ENCODE data around the gene MAD1L1.

MAD1L1 gene

DNA sequence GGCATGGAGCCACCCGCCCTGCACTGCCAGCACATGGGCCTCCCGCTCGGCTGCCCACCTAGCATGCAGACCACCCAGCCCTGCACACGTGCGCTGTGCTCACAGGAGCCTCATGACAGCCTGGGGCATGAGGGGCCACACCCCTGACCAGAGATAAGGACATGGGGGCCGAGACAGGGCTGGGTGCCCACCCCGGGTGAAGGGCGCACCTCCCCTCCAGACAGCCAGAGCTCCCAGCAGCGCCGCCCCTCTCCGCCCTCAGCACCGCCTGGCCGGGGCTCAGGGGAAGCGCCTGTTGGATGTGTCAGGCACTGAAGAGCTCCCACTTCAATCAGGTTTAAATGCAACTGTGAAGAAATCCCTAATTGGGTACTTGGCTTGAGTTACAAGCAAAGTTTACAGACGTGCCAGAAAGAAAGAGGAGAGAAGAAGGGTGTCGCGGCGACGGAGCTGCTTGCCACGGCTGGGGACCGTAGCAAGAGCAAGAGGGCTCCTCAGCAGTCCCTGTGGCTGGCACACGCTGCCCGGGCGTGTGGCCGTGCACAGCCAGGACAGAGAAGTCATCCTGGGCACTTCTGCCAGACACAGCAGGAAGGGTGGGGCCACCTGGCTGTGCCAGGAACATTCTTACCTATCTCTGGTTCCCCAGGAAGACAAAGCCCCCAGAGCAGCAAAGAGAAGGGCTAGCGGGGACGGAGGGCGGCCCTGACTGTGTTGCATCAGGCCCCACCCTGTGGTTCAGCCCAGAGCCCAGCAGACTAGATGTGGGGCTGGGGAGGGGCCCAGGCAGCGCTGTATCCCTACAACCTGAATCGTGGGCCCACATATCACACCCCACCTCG is 315.3 kb downstream of the MAD1L1 start:
- no peak for DNase-seq

DNA sequence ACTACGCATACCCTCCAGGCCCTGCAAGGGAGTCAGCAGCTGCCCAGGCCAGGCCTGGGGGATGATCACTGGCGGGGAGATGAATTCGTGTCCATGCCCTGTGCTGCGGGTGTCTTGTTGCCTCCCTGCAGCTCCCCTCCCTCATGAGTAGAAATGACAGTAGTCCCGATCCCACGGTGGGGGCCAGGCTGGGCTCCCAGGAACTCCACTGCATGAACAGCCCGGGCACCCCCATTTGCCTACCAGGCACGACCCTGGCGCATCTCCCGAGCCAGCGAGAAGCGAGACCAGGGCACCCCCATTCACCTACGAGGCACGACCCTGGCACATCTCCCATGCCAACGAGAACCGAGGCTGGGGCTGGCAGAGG is 316.2 kb downstream of the MAD1L1 start:
- no peak for DNase-seq

DNA sequence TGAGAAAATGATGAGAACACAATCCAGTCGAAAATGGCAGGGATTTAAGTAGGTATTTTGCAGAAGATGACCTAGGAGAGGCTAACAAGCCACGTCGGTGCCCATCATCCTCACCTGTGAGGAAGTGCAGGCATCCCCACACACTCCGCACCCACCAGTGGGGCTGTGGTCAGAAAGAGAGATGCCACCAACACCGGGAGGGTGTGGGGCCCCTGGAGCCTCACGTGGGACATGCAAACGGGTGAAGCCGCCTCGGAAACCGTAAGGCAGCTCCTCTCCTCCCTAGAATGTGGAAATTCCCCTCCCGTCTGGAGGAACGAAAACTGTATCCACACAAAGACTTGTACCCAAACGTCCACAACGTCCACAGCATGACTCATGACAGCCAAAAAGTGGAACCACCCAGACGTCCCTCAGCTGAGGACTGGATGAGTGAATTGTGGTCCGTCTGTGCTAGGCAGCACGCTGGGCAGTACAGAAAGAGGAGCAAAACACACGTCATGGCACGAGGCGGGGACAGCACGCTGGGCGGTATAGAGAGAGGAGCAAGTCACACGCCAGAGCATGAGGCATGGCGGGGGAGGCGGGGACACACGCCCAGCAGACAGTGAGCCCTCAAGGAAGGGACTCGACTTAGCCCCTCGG is 316.7 kb downstream of the MAD1L1 start:
- DNase-seq: no peak

DNA sequence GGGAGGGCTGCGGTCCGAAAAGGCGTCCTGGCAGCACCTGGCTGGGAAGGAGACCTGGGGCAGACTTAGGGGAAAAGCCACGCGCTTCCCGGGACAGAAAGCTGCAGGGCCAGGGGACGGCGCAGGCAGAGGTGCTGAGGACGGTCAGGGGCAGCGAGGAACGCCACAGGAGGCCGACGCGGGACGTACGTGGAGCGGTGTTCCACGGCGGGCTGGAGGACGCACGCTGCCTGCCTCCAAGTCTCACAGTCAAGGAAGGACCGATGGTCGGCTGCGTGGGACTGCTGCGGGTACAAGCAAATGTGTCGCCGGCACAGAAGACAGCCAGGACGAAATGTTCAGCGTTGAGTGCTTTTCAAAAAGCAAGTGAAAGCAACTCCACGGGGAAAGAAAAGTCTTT is 317.4 kb downstream of the MAD1L1 start:
- DNase-seq: no peak

DNA sequence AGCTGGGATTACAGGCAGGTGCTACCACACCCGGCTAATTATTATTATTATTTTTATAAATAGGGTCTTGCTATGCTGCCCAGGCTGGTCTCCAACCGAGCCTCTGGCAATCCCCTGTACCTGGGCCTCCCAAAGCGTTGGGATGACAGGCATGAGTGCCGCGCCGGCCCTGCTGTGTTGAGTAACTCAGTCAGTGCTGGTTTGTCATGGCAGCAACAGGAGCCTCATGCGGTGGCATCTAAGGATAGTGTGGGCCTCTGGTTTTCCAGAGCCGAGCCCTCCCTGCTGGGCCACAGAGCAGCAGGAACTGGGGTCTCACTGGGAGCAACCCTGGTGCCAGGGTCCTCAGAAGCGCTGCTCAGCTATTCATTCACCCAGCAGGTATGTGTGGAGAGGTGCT is 318.0 kb downstream of the MAD1L1 start:
- DNase-seq: no peak

DNA sequence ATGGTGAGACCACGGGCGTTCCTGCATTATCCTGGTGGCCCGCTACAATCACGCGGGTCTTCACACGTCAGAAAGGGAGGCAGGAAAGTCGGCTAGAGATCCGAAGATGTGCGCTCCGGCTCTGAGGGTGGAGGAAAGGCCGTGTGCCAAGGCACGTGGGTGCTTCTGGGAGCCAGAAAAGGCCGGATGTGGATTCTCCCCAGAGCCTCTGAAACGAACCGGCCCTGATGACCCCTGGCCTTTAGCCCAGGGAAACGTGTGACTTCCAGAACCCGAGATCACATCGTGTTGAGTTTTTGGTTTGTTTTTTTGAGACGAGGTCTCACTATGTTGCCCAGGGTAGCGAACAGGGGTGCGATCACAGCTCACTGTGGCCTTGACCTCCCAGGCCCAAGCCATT is 318.4 kb downstream of the MAD1L1 start:
- DNase-seq: no peak

DNA sequence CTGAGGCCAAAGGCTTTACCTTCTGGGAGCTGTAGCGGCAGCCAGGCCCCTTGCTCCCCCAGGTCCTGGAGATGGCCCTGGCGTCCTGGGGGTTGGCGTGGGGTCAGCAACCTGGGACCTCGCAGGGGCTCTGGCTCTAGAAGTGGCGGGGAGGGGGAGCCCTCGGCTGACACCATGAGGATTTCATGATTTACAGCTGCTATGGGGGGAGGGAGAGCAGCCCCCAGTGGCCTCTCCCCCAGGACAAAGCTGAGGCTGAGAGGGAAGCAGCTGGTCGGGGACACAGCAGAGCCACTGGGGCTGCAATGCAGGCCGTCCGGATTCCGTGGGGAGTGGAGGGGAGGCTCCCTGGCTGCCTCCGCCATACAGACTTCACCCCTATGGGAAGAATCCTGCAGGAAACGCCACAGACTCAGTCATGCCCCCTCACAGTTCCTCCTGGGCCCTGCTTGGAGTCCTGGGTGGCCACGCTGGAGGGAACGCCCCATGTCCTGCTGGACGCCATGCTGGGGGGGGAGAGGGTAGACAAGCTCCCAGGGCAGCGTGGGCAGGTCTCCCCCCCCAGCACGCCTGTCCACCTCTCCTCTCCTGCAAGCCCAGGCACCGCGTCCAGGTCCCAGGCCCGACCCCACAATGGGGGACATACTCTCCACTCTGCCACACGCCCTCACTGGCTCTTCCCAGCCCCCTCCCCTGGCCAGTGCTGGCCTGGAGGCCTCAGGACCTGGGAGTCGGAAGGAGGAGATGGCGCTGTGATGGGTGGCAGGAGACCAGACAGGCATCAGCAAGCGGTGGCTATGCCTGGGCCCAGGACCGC is 319.1 kb downstream of the MAD1L1 start:
- no peak for DNase-seq

DNA sequence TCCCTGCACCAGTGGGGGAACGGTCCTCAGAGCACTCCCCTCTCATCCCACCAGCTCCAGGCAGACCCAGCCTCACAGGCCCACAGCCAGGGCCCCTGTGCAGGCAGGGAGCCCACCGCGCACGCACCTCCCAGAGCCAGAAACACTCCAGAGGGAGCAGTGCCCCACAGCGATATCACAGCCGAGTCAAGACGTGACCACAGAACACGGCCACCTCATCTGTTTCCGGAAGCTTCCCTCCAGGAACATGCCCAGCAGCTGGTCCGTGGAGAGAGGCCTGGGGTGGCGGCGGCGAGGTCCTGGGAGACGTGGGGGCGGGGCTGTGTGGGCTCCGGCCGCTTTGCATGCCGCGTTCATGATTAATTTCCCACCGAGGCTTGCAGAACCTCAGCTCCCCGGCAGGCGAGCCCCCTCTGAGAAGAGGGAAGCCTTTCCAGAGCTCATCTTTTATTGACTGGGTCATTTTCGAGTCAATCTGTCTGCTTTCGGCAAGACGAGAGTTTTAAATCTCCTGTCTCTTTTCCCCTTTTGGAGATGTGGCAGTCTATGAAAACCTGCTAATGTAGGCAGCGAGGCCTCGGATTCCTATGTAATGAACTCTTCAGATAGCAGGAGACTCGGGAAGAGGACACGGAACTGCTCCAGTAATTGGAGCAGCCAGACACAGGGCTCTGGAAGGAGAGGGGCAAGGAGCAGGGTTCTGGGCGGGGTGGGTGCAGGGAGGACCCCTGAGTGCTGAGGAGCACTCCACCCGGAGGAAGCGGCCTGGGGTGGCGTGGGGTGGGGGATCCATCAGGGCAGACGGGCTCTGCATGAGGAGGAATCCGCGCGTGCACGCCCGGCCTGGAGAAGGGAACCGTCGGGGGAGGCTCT is 319.9 kb downstream of the MAD1L1 start:
- no peak for DNase-seq

DNA sequence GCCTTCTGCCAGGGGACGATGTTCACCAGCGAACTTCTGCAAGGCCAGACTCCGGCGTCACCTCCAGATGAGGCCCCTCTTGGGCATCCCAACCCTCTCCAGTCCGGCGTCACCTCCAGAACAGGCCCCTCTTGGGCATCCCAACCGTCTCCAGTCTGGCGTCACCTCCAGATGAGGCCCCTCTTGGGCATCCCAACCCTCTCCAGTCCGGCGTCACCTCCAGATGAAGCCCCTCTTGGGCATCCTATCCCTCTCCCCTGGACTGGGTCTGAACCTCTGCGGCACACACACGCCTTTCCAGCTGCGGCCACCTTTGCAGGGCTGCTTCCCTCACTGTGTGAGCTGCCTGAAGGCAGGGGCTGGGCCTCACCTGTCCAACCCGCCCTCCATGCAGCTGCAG is 321.2 kb downstream of the MAD1L1 start:
- DNase-seq: no peak

DNA sequence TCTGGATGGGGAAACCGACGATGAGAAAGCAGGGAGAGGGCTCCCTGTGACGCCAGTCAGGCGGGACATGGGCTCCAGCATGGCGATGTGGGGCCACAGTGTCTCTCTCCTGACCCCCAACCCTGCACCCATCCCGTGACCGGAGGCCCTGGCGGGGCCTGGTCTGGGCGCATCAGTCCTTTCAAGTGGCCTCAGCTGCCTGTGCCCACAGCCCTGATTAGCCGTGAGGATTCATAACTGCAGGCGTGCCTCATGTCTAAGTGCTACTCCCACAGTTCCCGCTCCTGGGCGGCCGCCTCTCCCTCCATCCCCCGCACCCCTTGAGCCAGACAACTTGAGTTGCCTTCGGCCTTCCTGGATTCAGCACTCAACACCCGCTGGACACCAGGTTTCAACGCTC is 321.9 kb downstream of the MAD1L1 start:
- no peak for DNase-seq

DNA sequence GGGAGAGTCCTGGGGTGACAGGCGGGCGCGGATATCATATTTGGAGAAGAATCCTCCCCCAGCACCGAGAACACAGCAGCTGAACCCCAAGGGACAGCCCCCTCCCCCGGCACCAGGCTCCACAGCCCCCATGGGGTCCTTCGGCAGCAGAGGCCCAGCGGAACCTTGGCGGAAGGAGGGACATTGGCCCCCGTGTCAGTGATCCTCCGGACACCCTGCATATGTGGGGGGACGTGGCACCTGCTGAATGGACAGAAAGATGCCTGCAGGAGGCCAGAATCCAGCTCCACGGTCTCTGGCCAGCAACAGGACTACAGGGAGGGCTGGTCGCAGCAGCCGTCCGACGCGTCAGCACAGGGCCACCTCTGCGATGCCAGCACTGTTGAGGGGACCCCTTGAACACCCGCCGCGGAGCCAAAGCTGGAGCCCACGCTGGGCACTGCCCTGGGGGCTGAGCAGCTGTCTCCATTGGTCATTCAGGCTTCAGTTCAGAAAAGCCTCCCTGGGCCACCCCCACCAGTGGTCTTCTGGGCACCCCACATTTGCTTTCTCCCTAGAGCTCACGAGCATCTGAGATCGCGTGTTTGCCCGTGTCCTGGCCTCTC is 322.6 kb downstream of the MAD1L1 start:
- DNase-seq: no peak

DNA sequence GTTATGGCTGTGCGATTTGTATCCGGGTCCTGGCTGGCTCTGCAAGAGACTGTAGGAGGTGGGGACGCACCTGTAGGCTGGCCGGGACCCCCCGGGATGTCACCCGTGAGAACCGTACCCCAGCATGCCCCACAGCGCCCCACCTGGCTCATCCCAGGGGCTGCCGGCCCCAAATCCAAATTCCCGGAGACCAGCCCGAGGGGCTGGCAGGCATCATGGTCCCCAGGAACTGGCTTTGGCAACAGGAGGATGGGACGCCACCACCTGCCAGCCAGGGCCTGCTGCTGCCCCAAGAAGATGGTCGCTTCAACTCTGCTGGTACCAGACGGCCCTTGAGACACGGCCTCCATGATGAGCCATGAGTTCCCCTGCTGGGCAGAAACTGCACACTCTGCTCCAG is 323.3 kb downstream of the MAD1L1 start:
- no peak for DNase-seq

DNA sequence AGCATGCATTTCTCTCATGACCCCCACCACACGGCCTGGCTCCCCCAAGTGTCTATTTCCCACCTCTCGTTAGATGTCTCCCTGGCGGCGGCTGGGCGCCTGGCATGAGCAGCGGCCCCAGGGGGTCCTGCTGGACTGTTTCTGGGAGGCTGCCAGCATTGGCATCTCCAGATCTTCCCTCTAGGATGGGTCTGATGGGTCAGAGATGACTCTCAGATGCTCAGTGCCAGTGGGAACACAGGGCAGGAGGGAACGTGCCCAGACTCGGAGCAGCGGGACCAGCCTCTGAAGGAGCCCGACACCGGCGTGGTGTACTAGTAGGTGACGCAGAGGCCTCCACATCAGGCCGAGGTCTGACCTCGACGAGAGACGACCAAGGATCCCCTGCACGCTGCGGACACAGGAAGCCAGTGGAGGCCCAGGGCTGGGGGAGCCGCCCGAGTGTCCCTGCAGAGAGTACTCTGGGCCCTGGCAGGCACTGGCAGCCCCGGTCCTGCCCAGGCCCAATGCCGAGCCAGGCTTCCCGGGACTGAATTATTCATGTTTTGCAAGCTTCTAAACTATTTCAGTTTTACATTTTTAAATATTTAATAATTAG is 323.8 kb downstream of the MAD1L1 start:
- no peak for DNase-seq

DNA sequence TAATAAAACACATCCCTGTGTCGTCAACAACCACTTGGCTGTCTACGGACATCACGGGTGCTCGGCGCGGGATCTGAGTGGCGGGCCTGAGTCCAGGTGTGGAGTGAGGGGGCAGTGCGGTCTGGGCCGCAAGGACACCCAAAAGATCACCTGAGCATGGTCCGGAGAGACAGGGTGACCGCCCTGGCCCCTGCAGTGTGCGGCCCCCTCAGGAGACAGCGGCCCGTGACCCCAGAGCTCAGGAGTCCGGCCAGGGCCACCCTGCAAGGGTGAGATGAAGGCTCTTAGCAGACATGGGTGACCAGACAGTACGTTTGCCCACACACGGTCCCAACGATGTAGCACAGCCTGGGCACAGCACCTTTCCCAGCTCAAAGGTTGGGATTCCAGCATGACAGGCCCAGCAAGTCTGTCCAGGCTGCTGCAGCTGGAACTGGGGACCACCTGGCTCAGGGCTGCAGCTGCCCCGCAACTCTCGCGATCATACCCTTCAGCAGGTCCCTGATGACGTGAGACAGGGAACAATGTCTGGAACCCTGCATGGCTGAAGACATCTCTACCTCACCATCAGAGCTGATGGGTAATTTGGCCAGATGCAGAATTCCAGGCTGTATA is 324.9 kb downstream of the MAD1L1 start:
- DNase-seq: no peak

DNA sequence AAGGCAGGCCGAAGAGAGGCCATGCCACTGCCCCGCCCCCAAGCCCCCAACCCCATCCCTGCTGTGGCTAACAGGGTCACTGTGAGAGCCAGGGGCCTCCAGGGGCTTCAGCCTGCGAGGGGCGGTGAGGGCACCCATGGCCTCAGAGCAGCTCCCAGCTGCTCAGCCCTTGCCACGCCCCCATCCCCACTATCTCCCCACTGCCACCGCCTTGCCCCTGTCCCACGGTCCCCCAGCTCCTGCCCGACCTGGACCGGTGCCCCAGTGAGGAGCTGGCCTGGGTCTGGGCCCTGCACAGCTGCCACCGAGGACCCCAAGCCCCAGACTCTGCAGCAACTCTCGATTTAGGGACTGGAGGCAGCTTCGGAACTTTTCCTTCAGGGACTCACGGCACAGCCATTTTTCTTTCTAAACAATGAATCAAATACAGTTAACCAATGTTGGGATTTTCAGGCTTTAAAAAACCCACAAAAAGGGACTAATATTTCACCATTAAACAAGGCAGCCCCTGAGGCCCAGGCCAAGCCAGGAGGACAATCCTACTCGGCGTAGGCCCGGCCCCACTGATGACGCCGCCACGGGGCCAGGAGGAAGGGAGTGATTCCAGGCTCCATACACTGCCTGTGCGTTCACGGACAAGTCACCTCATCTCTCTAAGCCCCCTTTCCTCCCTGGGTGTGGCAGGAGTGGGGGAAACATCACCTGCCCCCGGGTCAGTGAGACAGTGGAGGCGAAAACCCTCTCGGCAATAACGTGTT is 325.6 kb downstream of the MAD1L1 start:
- DNase-seq: no peak

DNA sequence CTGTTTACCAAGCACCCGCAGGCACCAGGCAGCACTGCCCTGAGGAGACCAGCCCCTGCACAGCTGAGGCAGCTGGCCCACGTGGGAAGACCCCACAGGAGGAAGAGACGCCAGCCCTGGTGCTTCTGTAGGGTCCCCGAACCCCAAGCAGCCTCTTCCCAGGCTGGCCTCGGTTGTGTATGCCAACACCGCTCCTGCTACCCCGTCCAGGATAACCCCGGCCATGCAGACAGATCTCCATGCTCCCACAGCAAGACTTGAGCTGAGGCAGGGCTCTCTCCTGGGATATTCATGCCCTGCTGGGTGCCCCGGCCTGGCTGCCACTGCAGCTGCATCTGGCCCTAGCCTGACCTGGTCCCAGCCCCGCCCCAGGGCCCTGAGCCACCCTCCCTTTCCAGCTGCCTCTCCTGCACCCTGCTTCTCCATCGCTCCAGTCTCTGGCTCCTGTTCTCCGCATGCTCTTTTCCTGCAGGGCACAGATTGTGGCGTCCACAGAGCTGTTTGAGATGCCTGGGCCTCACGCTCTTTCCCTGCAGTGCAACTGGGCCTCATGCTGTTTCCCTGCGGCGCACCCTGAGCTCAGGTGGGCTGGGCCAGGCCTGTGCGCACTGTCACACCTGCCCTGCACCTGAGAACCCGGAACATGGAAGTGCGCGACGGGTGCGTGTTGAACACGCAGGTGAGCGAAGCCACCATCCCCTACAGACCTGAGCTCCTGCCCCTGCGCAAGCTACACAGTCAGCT is 326.5 kb downstream of the MAD1L1 start:
- no peak for DNase-seq

DNA sequence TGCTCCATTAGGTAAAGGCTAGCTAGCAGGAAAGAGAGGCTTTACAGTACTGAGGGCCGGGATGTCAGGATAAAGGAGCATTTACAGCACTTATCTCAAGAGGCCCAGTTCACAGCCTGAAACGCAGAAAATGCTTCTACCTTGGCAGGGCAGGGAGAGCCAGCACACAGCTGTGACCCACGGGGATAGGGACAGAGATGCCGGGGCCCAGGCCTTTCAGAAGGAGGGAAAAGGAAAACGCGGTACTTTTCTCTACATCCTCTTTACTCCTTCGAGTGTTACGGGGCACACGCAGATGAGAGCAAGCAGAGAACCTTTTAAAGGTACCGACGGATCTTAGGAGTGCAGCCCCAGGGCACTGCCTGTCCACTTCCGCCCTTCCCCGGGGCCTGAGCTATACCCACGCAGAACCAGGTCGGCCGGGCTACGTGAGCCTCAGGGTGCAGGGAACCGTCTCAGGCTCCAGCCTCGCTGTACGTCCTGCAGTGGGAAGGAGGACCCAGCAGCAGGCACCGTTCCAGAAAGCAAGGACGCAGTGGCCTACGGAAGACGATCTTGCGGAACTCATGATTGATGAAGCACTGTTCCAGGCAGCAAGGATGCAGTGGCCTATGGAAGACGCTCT is 330.4 kb downstream of the MAD1L1 start:
- DNase-seq: no peak

DNA sequence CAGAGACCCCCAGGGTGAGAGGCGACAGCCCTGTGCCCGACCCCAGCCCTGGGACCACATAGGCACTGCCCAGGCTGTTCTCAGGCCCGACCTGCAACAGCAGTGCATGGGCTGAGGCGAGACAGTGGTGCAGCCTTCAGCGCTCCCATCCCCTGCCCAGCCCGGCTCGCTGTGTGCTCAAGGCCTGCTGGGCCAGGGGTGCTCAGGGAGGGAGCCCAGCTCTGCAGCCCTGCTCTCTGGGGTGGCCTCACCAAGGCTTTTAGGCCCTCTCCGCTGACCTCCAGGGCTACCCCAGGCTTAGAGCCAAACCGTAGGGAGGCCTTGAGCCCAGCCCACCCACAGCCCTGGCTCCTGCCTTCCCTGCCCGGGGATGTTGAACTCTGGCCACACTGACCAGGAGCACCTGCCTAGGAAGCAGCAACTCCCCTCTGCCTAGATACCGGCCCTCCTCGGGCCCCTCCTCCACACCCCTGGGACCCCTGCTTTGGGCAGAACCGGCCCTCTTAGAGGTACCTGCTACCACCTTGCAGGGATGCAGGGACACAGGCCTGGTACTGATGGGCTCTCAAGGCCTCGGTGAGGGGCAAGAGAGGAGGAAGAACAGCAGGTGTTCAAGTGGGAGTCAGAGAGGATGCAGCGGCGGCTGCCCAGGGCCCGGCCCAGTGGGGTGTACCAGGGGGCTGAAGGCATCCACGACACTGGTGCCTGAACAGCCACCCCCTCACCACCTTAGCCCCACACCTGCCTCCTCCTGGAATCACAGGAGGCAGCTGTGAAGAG is 331.1 kb downstream of the MAD1L1 start:
- no peak for DNase-seq

DNA sequence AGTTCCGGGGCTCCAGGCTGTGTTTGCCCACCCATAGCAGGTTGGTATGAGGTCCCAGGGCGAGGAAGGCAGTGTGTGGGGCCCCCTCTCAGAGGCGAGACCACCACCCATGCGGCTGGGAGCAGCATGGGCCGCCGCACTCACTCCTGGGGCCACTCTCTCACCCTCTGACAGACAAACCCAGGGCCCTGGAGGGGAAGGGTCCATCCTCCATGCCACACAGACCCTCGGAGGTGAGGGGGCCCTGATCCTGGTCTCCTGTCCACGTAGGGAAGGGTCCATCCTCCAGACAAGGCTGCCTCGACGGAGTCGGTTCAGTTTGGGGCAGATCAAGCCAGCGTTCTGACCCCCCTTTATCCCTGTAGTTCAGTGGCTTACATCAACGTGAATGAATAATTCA is 331.9 kb downstream of the MAD1L1 start:
- DNase-seq: no peak
